Measurements from ENCODE around the gene ERO1B. TPM values are rescaled to one million over a fixed set of nuclear protein-coding genes. Genes with fewer than 3 reads are reported as not detected.

ERO1B gene
- total and polyA plus RNA-seq, 8 donors = 84.5 to 225 (median 100) TPM

- DNase-seq = no peak
- no peaks in the 10 kb centered on the region for H3K27me3 ChIP-seq
- peaks cover 0 to 4% (median 0%) of the 10 kb centered on the region in 3 donors for H3K4me1 ChIP-seq
- H3K9me3 ChIP-seq = no peaks in the 10 kb centered on the region
- intact Hi-C loops (cut with DNase I) = no loop called here
- no peak for ATAC-seq
- H3K27ac ChIP-seq = no peak overlapping the region
- H3K36me3 ChIP-seq = no peaks in the 10 kb centered on the region
- no peak overlapping the region for H3K4me3 ChIP-seq
- no peak for FAIRE-seq
- TF ChIP-seq CTCF (IDR thresholded peaks at IDR 0.05) = no peak
These were observed 109.6 kb downstream of the ERO1B start for GRCh38 chr1:236172041-236172579.

GRCh38 chr1:236168716-236169429 lies 112.9 kb downstream of the ERO1B start:
- DNase-seq = peak in 1 of 6 donors; percentile 36
- H3K27me3 ChIP-seq = no peaks in the 10 kb centered on the region
- no peak overlapping the region for H3K27ac ChIP-seq
- no peaks in the 10 kb centered on the region for H3K36me3 ChIP-seq
- H3K4me3 ChIP-seq = no peak overlapping the region
- no peaks in the 10 kb centered on the region for H3K9me3 ChIP-seq
- 79 to 84% methylated on average over 10 of the region's 10 CpGs for WGBS, 2 donors
- peak in 2 of 4 donors; percentile 39 to 77 for ATAC-seq
- FAIRE-seq = no peak
- no peaks in the 10 kb centered on the region for H3K4me1 ChIP-seq
- TF ChIP-seq CTCF (IDR thresholded peaks at IDR 0.05) = no peak
- intact Hi-C loops (cut with DNase I) = no loop called here

GRCh38 chr1:236167578-236167977 lies 114.2 kb downstream of the ERO1B start:
- H3K36me3 ChIP-seq = no peaks in the 10 kb centered on the region
- no peaks in the 10 kb centered on the region for H3K4me1 ChIP-seq
- no peak overlapping the region for H3K4me3 ChIP-seq
- DNase-seq = no peak
- TF ChIP-seq CTCF (IDR thresholded peaks at IDR 0.05) = no peak
- no peak for ATAC-seq
- FAIRE-seq = no peak
- WGBS, 2 donors = 84% methylated on average over 4 of the region's 4 CpGs
- H3K9me3 ChIP-seq = no peaks in the 10 kb centered on the region
- no peaks in the 10 kb centered on the region for H3K27me3 ChIP-seq
- no peak overlapping the region for H3K27ac ChIP-seq
- intact Hi-C loops (cut with DNase I) = no loop called here

GRCh38 chr1:236167154-236167553 lies 114.6 kb downstream of the ERO1B start:
- intact Hi-C loops (cut with DNase I) = no loop called here
- Histone ChIP-seq H3K27me3 (no peaks in the 10 kb centered on the region), H3K4me1 (no peaks in the 10 kb centered on the region), H3K36me3 (no peaks in the 10 kb centered on the region), H3K4me3 (no peak overlapping the region), H3K27ac (no peak overlapping the region), H3K9me3 (no peaks in the 10 kb centered on the region)
- DNase-seq = no peak
- 86 to 88% methylated on average over 7 of the region's 7 CpGs for WGBS, 2 donors
- ATAC-seq = no peak
- FAIRE-seq = no peak
- no peak for TF ChIP-seq CTCF (IDR thresholded peaks at IDR 0.05)

- no peak overlapping the region for H3K4me3 ChIP-seq
- H3K27ac ChIP-seq = no peak overlapping the region
- TF ChIP-seq CTCF (IDR thresholded peaks at IDR 0.05) = no peak
- 78 to 92% methylated on average over 6 of the region's 6 CpGs for WGBS, 2 donors
- H3K27me3 ChIP-seq = no peaks in the 10 kb centered on the region
- FAIRE-seq = no peak
- no peaks in the 10 kb centered on the region for H3K9me3 ChIP-seq
- H3K4me1 ChIP-seq = no peaks in the 10 kb centered on the region
- intact Hi-C loops (cut with DNase I) = no loop called here
- H3K36me3 ChIP-seq = no peaks in the 10 kb centered on the region
- ATAC-seq = no peak
- DNase-seq = no peak
These were observed 115.7 kb downstream of the ERO1B start for GRCh38 chr1:236166041-236166440.

Measured in pancreas (tissue), 10 donors.